HCT116 (cell line): ENCODE results near the gene COA1. TPM values are rescaled to one million over a fixed set of nuclear protein-coding genes. Genes with fewer than 3 reads are reported as not detected.

Experiments used
- ATAC-seq: fragments of 200-7000 bp; cut with Tn5 transposase; 2 replicates; pipeline ENCODE4 v1.9.1; 2020; ENCODE audit warnings: mild to moderate bottlenecking, moderate library complexity
- BruUV-seq: library from RNA; stranded (reverse); fragments of 400-500 nt; replicated peaks from 2 replicates; lab custom pipeline; 2021; lab: Mats Ljungman, UMichigan
- CTCF ChIA-PET: fragments of 300-600 bp; sonication (Branson Sonifier 250); formaldehyde crosslinking; loops from one replicate; lab custom pipeline; 2021; ENCODE audit warnings: antibody characterized with exemption; lab: Charles Lee
- POLR2A ChIA-PET: fragments of 300-600, 350-600 bp; sonication (Branson Sonifier 250); formaldehyde crosslinking; loops from one replicate; lab custom pipeline; 2021; ENCODE audit warnings: antibody characterized with exemption; lab: Charles Lee
- RAD21 ChIA-PET, 2 experiments: fragments of 300-600 bp; sonication (Branson Sonifier 250); formaldehyde crosslinking; loops; one replicate each; lab custom pipeline; 2023; ENCODE audit warnings: low total read pairs in 2 of 2; ENCODE audit not compliant: uncharacterized antibody in 2 of 2, unreplicated experiment in 2 of 2, low non-redundant PET in 1 of 2; lab: Charles Lee
- DNase-seq: peaks from one replicate; pipeline ENCODE4 v3.0.0-alpha.2; 2010; ENCODE audit warnings: low read depth, low spot score
- H2AFZ ChIP-seq: fragments of 200-600 bp; shearing (Covaris generic), sonication (generic); 2 replicates; pipeline ENCODE4 v1.6.1; 2017; ENCODE audit warnings: low read depth, mixed run types, mixed read lengths, antibody characterized with exemption, low read length; ENCODE audit not compliant: poor library complexity, severe bottlenecking
- H3K27ac ChIP-seq: 2 replicates; pipeline ENCODE4 v1.5.1; 2012; ENCODE audit warnings: low read depth, low read length
- H3K27me3 ChIP-seq: fragments of 200-600 bp; sonication (generic); 2 replicates; pipeline ENCODE4 v1.6.1; 2016; ENCODE audit warnings: mixed run types, low read length, mixed read lengths; ENCODE audit not compliant: insufficient read depth
- H3K36me3 ChIP-seq, 2 experiments: fragments of 200-500 bp in 1 of 2; fragments of 200-600 bp in 1 of 2; sonication (Bioruptor generic) in 1 of 2; sonication (generic) in 1 of 2; 2 replicates each; pipeline versions ENCODE4 v1.5.1 to v1.6.1; 2014 to 2016; ENCODE audit warnings: low read length in 2 of 2, inconsistent platforms in 1 of 2, mixed read lengths in 1 of 2, mixed run types in 1 of 2; ENCODE audit not compliant: insufficient read depth in 2 of 2, control insufficient read depth in 1 of 2
- H3K4me1 ChIP-seq, 2 experiments: fragments of 200-600 bp in 1 of 2; sonication (generic) in 1 of 2; 2 replicates each; pipeline versions ENCODE4 v1.5.1 to v1.6.1; 2012 to 2017; ENCODE audit warnings: low read length in 2 of 2, inconsistent platforms in 1 of 2, mild to moderate bottlenecking in 1 of 2, mixed read lengths in 1 of 2, mixed run types in 1 of 2, moderate library complexity in 1 of 2; ENCODE audit not compliant: insufficient read depth in 2 of 2, control insufficient read depth in 1 of 2
- H3K4me2 ChIP-seq: fragments of 200-600 bp; sonication (generic); 2 replicates; pipeline ENCODE4 v1.6.1; 2017; ENCODE audit warnings: mixed run types, low read length, mixed read lengths
- H3K4me3 ChIP-seq, 2 experiments: fragments of 200-600 bp in 1 of 2; sonication (generic) in 1 of 2; replicated peaks in 1 of 2; 2 replicates each; pipeline ENCODE4 v1.5.1; 2011 to 2016; ENCODE audit warnings: low read length in 2 of 2, control low read depth in 1 of 2, low read depth in 1 of 2, mild to moderate bottlenecking in 1 of 2, mixed read lengths in 1 of 2, mixed run types in 1 of 2
- H3K79me2 ChIP-seq: fragments of 200-600 bp; sonication (generic); 2 replicates; pipeline ENCODE4 v1.6.1; 2017; ENCODE audit warnings: mild to moderate bottlenecking, mixed run types, low read length, moderate library complexity, mixed read lengths; ENCODE audit not compliant: insufficient read depth
- H3K9ac ChIP-seq: fragments of 200-600 bp; sonication (generic); 2 replicates; pipeline ENCODE4 v1.6.1; 2016; ENCODE audit warnings: low read length, mixed read lengths
- H3K9me2 ChIP-seq: fragments of 200-600 bp; sonication (generic), shearing (Covaris generic); 2 replicates; pipeline ENCODE4 v1.6.1; 2017; ENCODE audit warnings: mixed run types, mild to moderate bottlenecking, moderate library complexity; ENCODE audit not compliant: insufficient read depth
- H3K9me3 ChIP-seq, 2 experiments: fragments of 200-500 bp in 1 of 2; fragments of 200-600 bp in 1 of 2; sonication (Bioruptor generic) in 1 of 2; sonication (generic) in 1 of 2; 2 replicates each; pipeline ENCODE4 v1.6.1; 2014 to 2017; ENCODE audit warnings: low read length in 2 of 2, mixed read lengths in 2 of 2, inconsistent platforms in 1 of 2, low read depth in 1 of 2, mild to moderate bottlenecking in 1 of 2, mixed run types in 1 of 2, moderate library complexity in 1 of 2; ENCODE audit not compliant: control insufficient read depth in 1 of 2, insufficient read depth in 1 of 2
- H4K20me1 ChIP-seq: fragments of 200-600 bp; sonication (generic), shearing (Covaris generic); 2 replicates; pipeline ENCODE4 v1.6.1; 2017; ENCODE audit warnings: mixed run types, mild to moderate bottlenecking, moderate library complexity; ENCODE audit not compliant: insufficient read depth
- ATF3 ChIP-seq: IDR thresholded peaks from 2 replicates; pipeline ENCODE4 v1.6.1; 2012
- CBX3 ChIP-seq: IDR thresholded peaks from 2 replicates; pipeline ENCODE4 v1.6.1; 2012; ENCODE audit warnings: low read depth
- CEBPB ChIP-seq: IDR thresholded peaks from 2 replicates; pipeline ENCODE4 v1.6.1; 2012; ENCODE audit warnings: low read depth
- CTCF ChIP-seq, 3 experiments: fragments of 200-600 bp in 1 of 3; sonication (generic) in 1 of 3; IDR thresholded peaks in 2 of 3; conservative IDR thresholded peaks in 1 of 3; 2 replicates each; pipeline ENCODE4 v1.5.1; 2012 to 2017; ENCODE audit warnings: low read depth in 2 of 3, low read length in 2 of 3, antibody characterized with exemption in 1 of 3, borderline replicate concordance in 1 of 3, control low read depth in 1 of 3, mild to moderate bottlenecking in 1 of 3, mixed read lengths in 1 of 3, mixed run types in 1 of 3, moderate library complexity in 1 of 3; ENCODE audit not compliant: insufficient read depth in 1 of 3
- ELF1 ChIP-seq: IDR thresholded peaks from 2 replicates; pipeline ENCODE4 v1.6.1; 2012; ENCODE audit warnings: low read depth, borderline replicate concordance
- EZH2 ChIP-seq: fragments of 200-600 bp; sonication (generic); IDR thresholded peaks from 2 replicates; pipeline ENCODE4 v1.6.1; 2017; ENCODE audit warnings: antibody characterized with exemption, mixed run types
- EZH2phosphoT487 ChIP-seq: fragments of 200-600 bp; IDR thresholded peaks from 2 replicates; pipeline ENCODE4 v1.6.1; 2018; ENCODE audit warnings: antibody characterized with exemption, borderline replicate concordance
- MAX ChIP-seq: IDR thresholded peaks from 2 replicates; pipeline ENCODE4 v1.6.1; 2012
- POLR2AphosphoS5 ChIP-seq: IDR thresholded peaks from 2 replicates; pipeline ENCODE4 v1.6.1; 2011; ENCODE audit warnings: mild to moderate bottlenecking, low read depth, low read length, moderate library complexity
- RAD21 ChIP-seq: IDR thresholded peaks from 2 replicates; pipeline ENCODE4 v1.6.1; 2012; ENCODE audit warnings: low read depth, mild to moderate bottlenecking
- SIN3A ChIP-seq: IDR thresholded peaks from 2 replicates; pipeline ENCODE4 v1.6.1; 2012; ENCODE audit warnings: low read depth
- SRF ChIP-seq: IDR thresholded peaks from 2 replicates; pipeline ENCODE4 v1.6.1; 2012; ENCODE audit warnings: low read depth
- TCF7L2 ChIP-seq: IDR thresholded peaks from 2 replicates; pipeline ENCODE4 v1.7.0; 2011; ENCODE audit warnings: borderline replicate concordance, inconsistent platforms; ENCODE audit not compliant: insufficient read depth, insufficient read length; ENCODE audit errors: extremely low read depth
- YY1 ChIP-seq: IDR thresholded peaks from 2 replicates; pipeline ENCODE4 v1.6.1; 2011; ENCODE audit warnings: low read length, low read depth, moderate library complexity, mild to moderate bottlenecking; ENCODE audit not compliant: insufficient replicate concordance; ENCODE audit errors: extremely low read depth
- ZBTB33 ChIP-seq: IDR thresholded peaks from 2 replicates; pipeline ENCODE4 v1.6.1; 2011; ENCODE audit warnings: mild to moderate bottlenecking, low read length, moderate library complexity; ENCODE audit not compliant: insufficient replicate concordance; ENCODE audit errors: extremely low read depth
- ZFX ChIP-seq: fragments of 450-650 bp; IDR thresholded peaks from 2 replicates; pipeline ENCODE4 v1.6.1; 2017
- ZNF274 ChIP-seq: fragments of 200-500 bp; sonication (Bioruptor generic); IDR thresholded peaks from 2 replicates; pipeline ENCODE4 v1.6.1; 2014; ENCODE audit warnings: mild to moderate bottlenecking, low read depth, low read length, inconsistent platforms
- intact Hi-C: fragments of 100-400 bp; cut with micrococcal nuclease; formaldehyde crosslinking; loops from 2 replicates; pipeline ENCODE4 v1.10.0; 2022
- total RNA-seq: library from RNA; stranded (reverse); gene quantifications from one replicate; pipeline ENCODE4 v1.2.1, GENCODE V29; 2021; ENCODE audit not compliant: unreplicated experiment

The COA1 gene
- total RNA-seq, 1 experiment from 2014 or later = 78.5 TPM

- H3K79me2 ChIP-seq = peaks cover 92% of the 10 kb centered on the region
- ChIA-PET CTCF (no interaction called here), POLR2A (no interaction called here), RAD21 (no interaction called here)
- H3K27me3 ChIP-seq = no peaks in the 10 kb centered on the region
- no peak overlapping the region for H3K9ac ChIP-seq
- H3K9me3 ChIP-seq = no peaks in the 10 kb centered on the region
- H2AFZ ChIP-seq = no peak overlapping the region
- intact Hi-C loops = no loop called here
- ATAC-seq (no peak), DNase-seq (no peak)
- no peaks in the 10 kb centered on the region; the same call in 1 of the 2 replicates for H4K20me1 ChIP-seq
- H3K4me1 ChIP-seq = peaks cover 5 to 20% of the 10 kb centered on the region in 2 experiments; a peak in 3 of 4 replicates
- BruUV-seq = no TSS peak
- H3K27ac ChIP-seq = no peak overlapping the region
- H3K4me2 ChIP-seq = no peak overlapping the region
- H3K9me2 ChIP-seq = no peaks in the 10 kb centered on the region
- TF ChIP-seq SRF (no peak), TCF7L2 (no peak), ATF3 (no peak), YY1 (no peak), RAD21 (no peak), CEBPB (no peak), MAX (no peak), EZH2 (no peak), ZNF274 (no peak), CTCF (IDR thresholded peaks at IDR 0.05 in 2 of 3, conservative IDR thresholded peaks at IDR 0.05 in 1 of 3; ENCODE audit: borderline replicate concordance in 1 of 3, insufficient read depth in 1 of 3, low read depth in 2 of 3, low read length in 2 of 3) (no peak), SIN3A (no peak), ELF1 (no peak), ZFX (no peak), ZBTB33 (no peak), CBX3 (no peak), POLR2AphosphoS5 (no peak), EZH2phosphoT487 (no peak)
- H3K36me3 ChIP-seq = no peaks in the 10 kb centered on the region
- H3K4me3 ChIP-seq = no peak overlapping the region
Measured at GRCh38 chr7:43660141-43660540, 69.2 kb downstream of the COA1 start.
